GM12878 (cell line): ENCODE data around the gene BCL2L13. TPM values are rescaled to one million over a fixed set of nuclear protein-coding genes. Genes with fewer than 3 reads are reported as not detected.

Source experiments
- ATAC-seq: fragments of 200-7000 bp; cut with Tn5 transposase; 3 replicates; pipeline ENCODE4 v1.9.1; 2020; ENCODE audit warnings: mild to moderate bottlenecking, moderate library complexity
- BruUV-seq: library from RNA; stranded (reverse); fragments of 400-500 nt; replicated peaks from 2 replicates; lab custom pipeline; 2021; lab: Mats Ljungman, UMichigan
- CTCF ChIA-PET: fragments of 300-600 bp; sonication (Branson Sonifier 250); formaldehyde crosslinking; extraction: SDS; loops from one replicate; lab custom pipeline; 2021; ENCODE audit warnings: inconsistent platforms; lab: Yijun Ruan, JAX
- POLR2A ChIA-PET: fragments of 350-600 bp; formaldehyde crosslinking; extraction: SDS; loops from one replicate; lab custom pipeline; 2021; ENCODE audit warnings: inconsistent platforms; lab: Charles Lee
- RAD21 ChIA-PET: fragments of 300-600 bp; sonication (Branson Sonifier 250); formaldehyde crosslinking; loops from one replicate; lab custom pipeline; 2023; ENCODE audit warnings: antibody characterized with exemption; ENCODE audit not compliant: unreplicated experiment; lab: Charles Lee
- SMC1A ChIA-PET: fragments of 300-600 bp; sonication (Branson Sonifier 250); formaldehyde crosslinking; loops from one replicate; lab custom pipeline; 2023; ENCODE audit not compliant: unreplicated experiment, uncharacterized antibody; lab: Charles Lee
- DNase-seq: peaks from one replicate; pipeline ENCODE4 v3.0.0-alpha.2; 2011; ENCODE audit warnings: low read depth, low spot score
- FAIRE-seq: peaks from 3 replicates; lab custom pipeline; 2011; peaks lifted over from hg19 to GRCh38; lab: Jason Lieb, UNC
- H2AFZ ChIP-seq: 2 replicates; pipeline ENCODE4 v1.6.0; 2011; ENCODE audit warnings: low read depth, low read length, control low read depth; ENCODE audit not compliant: control insufficient read depth
- H3K27ac ChIP-seq: 2 replicates; pipeline ENCODE4 v1.5.1; 2011; ENCODE audit warnings: control low read depth; ENCODE audit not compliant: control insufficient read depth, insufficient read depth
- H3K27me3 ChIP-seq, 2 experiments: replicated peaks in 1 of 2; 2 replicates each; pipeline versions ENCODE4 v1.6.0 to v1.6.1; 2011; ENCODE audit warnings: low read length in 1 of 2; ENCODE audit not compliant: control insufficient read depth in 2 of 2, insufficient read depth in 2 of 2
- H3K36me3 ChIP-seq, 2 experiments: 2 replicates each; pipeline ENCODE4 v1.5.1; 2011; ENCODE audit warnings: low read length in 1 of 2; ENCODE audit not compliant: control insufficient read depth in 2 of 2, insufficient read depth in 2 of 2
- H3K4me1 ChIP-seq: 2 replicates; pipeline ENCODE4 v1.6.1; 2011; ENCODE audit warnings: mild to moderate bottlenecking, low read length, moderate library complexity, mixed read lengths; ENCODE audit not compliant: control insufficient read depth, insufficient read depth
- H3K4me2 ChIP-seq: 2 replicates; pipeline ENCODE4 v1.6.0; 2011; ENCODE audit warnings: control low read depth; ENCODE audit not compliant: control insufficient read depth, insufficient read depth
- H3K4me3 ChIP-seq: fragments of 200-600 bp; sonication (generic); 2 replicates; pipeline ENCODE4 v1.5.1; 2016
- H3K79me2 ChIP-seq: 2 replicates; pipeline ENCODE4 v1.6.0; 2011; ENCODE audit warnings: low read length; ENCODE audit not compliant: control insufficient read depth, insufficient read depth
- H3K9ac ChIP-seq: 2 replicates; pipeline ENCODE4 v1.8.0; 2011; ENCODE audit warnings: low read length, control low read depth, mixed read lengths; ENCODE audit not compliant: control insufficient read depth, insufficient read depth
- H3K9me3 ChIP-seq: replicated peaks from 3 replicates; pipeline ENCODE4 v1.5.1; 2011; ENCODE audit warnings: mild to moderate bottlenecking, low read length; ENCODE audit not compliant: control insufficient read depth, insufficient read depth
- H4K20me1 ChIP-seq: 2 replicates; pipeline ENCODE4 v1.6.0; 2011; ENCODE audit not compliant: control insufficient read depth, insufficient read depth
- ATF2 ChIP-seq: IDR thresholded peaks from 2 replicates; pipeline ENCODE4 v1.6.1; 2012; ENCODE audit warnings: low read length, inconsistent platforms
- CBX3 ChIP-seq: fragments of 200-600 bp; sonication (generic); IDR thresholded peaks from 2 replicates; pipeline ENCODE4 v1.6.1; 2016; ENCODE audit warnings: low read depth, borderline replicate concordance
- CBX5 ChIP-seq: sonication (generic); IDR thresholded peaks from 2 replicates; pipeline ENCODE4 v1.6.1; 2016; ENCODE audit warnings: low read depth, moderate library complexity, mild to moderate bottlenecking, inconsistent platforms
- E2F4 ChIP-seq: IDR thresholded peaks from 2 replicates; pipeline ENCODE4 v1.6.1; 2012; ENCODE audit warnings: low read depth, low read length, improper control_type of control experiment
- EGR1 ChIP-seq, 2 experiments: IDR thresholded peaks; 1 replicate in 1 of 2; 2 replicates in 1 of 2; pipeline ENCODE4 v1.6.1; 2011 to 2012; ENCODE audit warnings: low read depth in 2 of 2, low read length in 2 of 2, borderline replicate concordance in 1 of 2, mild to moderate bottlenecking in 1 of 2, moderate library complexity in 1 of 2
- ESRRA ChIP-seq: IDR thresholded peaks from 2 replicates; pipeline ENCODE4 v1.6.1; 2012; ENCODE audit warnings: mild to moderate bottlenecking, low read length, improper control_type of control experiment
- HDAC2 ChIP-seq: fragments of 200-600 bp; sonication (generic); IDR thresholded peaks from 2 replicates; pipeline ENCODE4 v1.6.1; 2017
- HSF1 ChIP-seq: fragments of 150-350 bp; IDR thresholded peaks from 2 replicates; pipeline ENCODE4 v1.6.1; 2014; ENCODE audit warnings: mild to moderate bottlenecking, low read depth, low read length
- JUNB ChIP-seq: IDR thresholded peaks from 2 replicates; pipeline ENCODE4 v1.6.1; 2016; ENCODE audit warnings: antibody characterized with exemption, mild to moderate bottlenecking
- KAT2A ChIP-seq: conservative IDR thresholded peaks from 2 replicates; pipeline ENCODE4 v1.6.1; 2011; ENCODE audit warnings: low read depth, low read length; ENCODE audit not compliant: control insufficient read depth
- KLF5 ChIP-seq: fragments of 450-650 bp; IDR thresholded peaks from 2 replicates; pipeline ENCODE4 v1.6.1; 2014; ENCODE audit warnings: mild to moderate bottlenecking; ENCODE audit not compliant: partially characterized antibody
- MEF2A ChIP-seq: IDR thresholded peaks from 2 replicates; pipeline ENCODE4 v1.6.1; 2011; ENCODE audit warnings: low read depth, mild to moderate bottlenecking, low read length, moderate library complexity; ENCODE audit not compliant: insufficient read depth
- MTA2 ChIP-seq: fragments of 450-650 bp; IDR thresholded peaks from 2 replicates; pipeline ENCODE4 v1.6.1; 2016; ENCODE audit warnings: low read depth, mild to moderate bottlenecking, moderate library complexity
- PML ChIP-seq: IDR thresholded peaks from 2 replicates; pipeline ENCODE4 v1.6.1; 2012; ENCODE audit warnings: low read length, inconsistent platforms
- STAT1 ChIP-seq: fragments of 450-650 bp; conservative IDR thresholded peaks from 2 replicates; pipeline ENCODE4 v1.6.1; 2014; ENCODE audit warnings: antibody characterized with exemption, mild to moderate bottlenecking
- SUPT20H ChIP-seq: IDR thresholded peaks from 2 replicates; pipeline ENCODE4 v1.6.1; 2011; ENCODE audit warnings: low read depth, mild to moderate bottlenecking, low read length, moderate library complexity, borderline replicate concordance; ENCODE audit not compliant: control insufficient read depth
- TARDBP ChIP-seq: IDR thresholded peaks from 2 replicates; pipeline ENCODE4 v1.6.1; 2016; ENCODE audit warnings: borderline replicate concordance
- ZNF24 ChIP-seq: fragments of 450-650 bp; IDR thresholded peaks from 2 replicates; pipeline ENCODE4 v1.6.1; 2017; ENCODE audit warnings: antibody characterized with exemption, mild to moderate bottlenecking
- ZNF592 ChIP-seq: fragments of 450-650 bp; IDR thresholded peaks from 2 replicates; pipeline ENCODE4 v1.6.1; 2017; ENCODE audit warnings: mild to moderate bottlenecking, moderate library complexity
- WGBS: methylation state at CpG from one replicate; pipeline ENCODE4 v1.1.6; 2016; ENCODE audit warnings: low lambda C conversion rate; ENCODE audit not compliant: insufficient replicate concordance, insufficient coverage; ENCODE audit errors: missing lambda C conversion rate; 5-methylcytosine and 5-hydroxymethylcytosine counted together
- in situ Hi-C: fragments of 300-500 bp; cut with MboI; formaldehyde crosslinking; loops from 9 replicates; pipeline ENCODE4 v1.14.3; 2018; ENCODE audit warnings: mixed read lengths
- intact Hi-C: fragments of 100-400 bp; cut with micrococcal nuclease; formaldehyde crosslinking; loops from one replicate; pipeline ENCODE4 v1.14.2; 2022; ENCODE audit not compliant: unreplicated experiment
- polyA plus RNA-seq, 11 experiments: library from polyadenylated mRNA; depleted of rRNA in 4 of 11; unstranded in 6 of 11; stranded (reverse) in 5 of 11; fragments of >200 nt; fragmentation: Nextera tagmentation in 4 of 11; fragmentation: Illumina TruSeq in 1 of 11; extraction: Ambion mirVana in 4 of 11; extraction: Trizol in 1 of 11; gene quantifications; 1 replicate in 1 of 11; 2 replicates in 10 of 11; pipeline versions ENCODE4 v1.2.1 to v1.2.3, GENCODE V29; 2011 to 2016; ENCODE audit warnings: inconsistent platforms in 2 of 11, missing spikeins in 2 of 11, low read depth in 1 of 11
- total RNA-seq, 4 experiments: library from RNA; depleted of rRNA in 3 of 4; stranded (reverse); fragments of >200 nt in 3 of 4; fragmentation: Illumina TruSeq in 1 of 4; extraction: Trizol in 1 of 4; gene quantifications; 2 replicates each; pipeline versions ENCODE4 v1.2.1 to v1.2.3, GENCODE V29; 2013 to 2021

Gene BCL2L13
- total and polyA plus RNA-seq, 10 of the 15 experiments (the other 5 are each of a cell fraction or from before 2014, with no cell fraction given) = 18.6 to 30.6 (median 28.2) TPM

- 92% methylated on average over 5 of the region's 5 CpGs for WGBS
- Histone ChIP-seq H3K36me3 (no peaks in the 10 kb centered on the region), H3K9me3 (no peaks in the 10 kb centered on the region), H3K27ac (no peak overlapping the region), H4K20me1 (no peaks in the 10 kb centered on the region), H3K9ac (no peak overlapping the region), H3K4me2 (no peak overlapping the region), H3K4me3 (no peak overlapping the region), H3K27me3 (no peaks in the 10 kb centered on the region), H3K4me1 (no peaks in the 10 kb centered on the region), H2AFZ (no peak overlapping the region), H3K79me2 (no peaks in the 10 kb centered on the region)
- DNase-seq (no peak), ATAC-seq (no peak), FAIRE-seq (no peak)
- BruUV-seq = no TSS peak
- ChIA-PET POLR2A (no interaction called here), SMC1A (no interaction called here), RAD21 (no interaction called here), CTCF (interaction anchor here (1.3 kb wide), 1 partner anchor 9 kb away, joined by 4 read pairs; the partner anchor contains the start of gene BCL2L13)
- intact Hi-C loops (no loop called here), in situ Hi-C loops (loop anchor here (25.0 kb wide), 1 partner anchor 1789 kb away; the partner anchor contains the start of genes C22orf39, HIRA and MRPL40)
- TF ChIP-seq MEF2A = no peak
- no peak for TF ChIP-seq KLF5
- TF ChIP-seq CBX3 = no peak
- no peak for TF ChIP-seq KAT2A
- no peak for TF ChIP-seq TARDBP
- no peak for TF ChIP-seq STAT1
- TF ChIP-seq MTA2 = no peak
- no peak for TF ChIP-seq E2F4
- TF ChIP-seq ZNF24 = no peak
- TF ChIP-seq ESRRA = no peak
- no peak for TF ChIP-seq SUPT20H
- TF ChIP-seq HSF1 = no peak
- no peak for TF ChIP-seq PML
- no peak for TF ChIP-seq CBX5
- no peak for TF ChIP-seq ZNF592
- TF ChIP-seq EGR1 (IDR thresholded peaks at IDR 0.05; ENCODE audit: borderline replicate concordance in 1 of 2, low read depth in 2 of 2, low read length in 2 of 2) = no peak
- no peak for TF ChIP-seq JUNB
- no peak for TF ChIP-seq HDAC2
- TF ChIP-seq ATF2 = no peak
Measured at GRCh38 chr22:17647991-17648390, 9.4 kb downstream of the BCL2L13 start.
